GM12864 (cell line): ENCODE results near the gene ASB13.
A peak's percentile ranks its signal among the peaks of the same experiment; 100 is the strongest.

Experiments used
- DNase-seq: peaks from one replicate; pipeline ENCODE4 v3.0.0-alpha.2; 2011; ENCODE audit warnings: low read depth
- H3K4me3 ChIP-seq: 2 replicates; pipeline ENCODE4 v1.5.1; 2011; ENCODE audit warnings: mild to moderate bottlenecking, low read depth, low read length, control low read depth
- TF ChIP-seq, protein P1 (sequence below): IDR thresholded peaks from 2 replicates; pipeline ENCODE4 v1.5.1; 2011; ENCODE audit warnings: low read depth, mild to moderate bottlenecking, moderate library complexity, low read length, control low read depth, inconsistent platforms; ENCODE audit errors: missing control alignments

The ASB13 gene

DNA sequence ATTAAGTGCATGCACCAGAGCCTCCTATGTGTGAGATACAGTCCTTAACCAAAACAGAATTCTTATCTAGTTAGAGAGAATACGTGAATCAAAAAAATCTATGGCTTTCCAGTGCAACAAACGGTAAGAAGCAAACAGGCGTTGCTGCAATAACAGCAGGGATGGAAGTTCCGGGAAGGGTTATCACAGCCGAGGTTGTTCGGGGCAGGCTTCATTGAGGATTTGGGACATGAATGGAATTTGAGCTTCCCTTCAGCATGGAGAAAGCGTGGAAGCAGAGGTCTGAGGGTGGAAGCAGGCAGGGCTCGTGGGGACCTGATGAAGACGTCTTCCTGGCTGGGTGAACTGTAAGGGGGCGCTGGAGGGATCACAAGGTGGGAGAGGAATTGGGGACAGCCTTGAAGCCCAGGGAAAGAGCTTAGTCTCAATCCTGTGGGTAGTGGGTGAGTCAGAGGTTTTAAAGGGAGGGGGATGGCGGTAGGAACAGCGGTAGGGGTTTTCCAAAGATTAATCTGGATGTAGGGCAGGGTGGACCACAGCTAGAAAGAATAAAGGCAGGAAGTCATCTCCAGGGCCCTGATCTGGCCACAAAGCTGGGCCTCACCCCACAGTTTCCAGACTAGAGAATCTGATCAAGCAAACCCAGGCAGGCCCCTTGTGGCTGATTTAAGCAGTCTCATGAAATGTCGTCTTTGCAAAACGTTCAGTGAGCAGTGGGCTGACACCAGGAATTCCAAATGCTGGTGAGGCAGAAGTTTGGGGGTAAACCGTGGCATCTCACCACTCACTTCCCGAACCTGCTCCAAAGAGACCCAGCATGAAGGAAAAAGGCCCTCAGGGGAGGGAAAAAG is 76.5 kb downstream of the ASB13 start:
- TF ChIP-seq, protein P1, sequence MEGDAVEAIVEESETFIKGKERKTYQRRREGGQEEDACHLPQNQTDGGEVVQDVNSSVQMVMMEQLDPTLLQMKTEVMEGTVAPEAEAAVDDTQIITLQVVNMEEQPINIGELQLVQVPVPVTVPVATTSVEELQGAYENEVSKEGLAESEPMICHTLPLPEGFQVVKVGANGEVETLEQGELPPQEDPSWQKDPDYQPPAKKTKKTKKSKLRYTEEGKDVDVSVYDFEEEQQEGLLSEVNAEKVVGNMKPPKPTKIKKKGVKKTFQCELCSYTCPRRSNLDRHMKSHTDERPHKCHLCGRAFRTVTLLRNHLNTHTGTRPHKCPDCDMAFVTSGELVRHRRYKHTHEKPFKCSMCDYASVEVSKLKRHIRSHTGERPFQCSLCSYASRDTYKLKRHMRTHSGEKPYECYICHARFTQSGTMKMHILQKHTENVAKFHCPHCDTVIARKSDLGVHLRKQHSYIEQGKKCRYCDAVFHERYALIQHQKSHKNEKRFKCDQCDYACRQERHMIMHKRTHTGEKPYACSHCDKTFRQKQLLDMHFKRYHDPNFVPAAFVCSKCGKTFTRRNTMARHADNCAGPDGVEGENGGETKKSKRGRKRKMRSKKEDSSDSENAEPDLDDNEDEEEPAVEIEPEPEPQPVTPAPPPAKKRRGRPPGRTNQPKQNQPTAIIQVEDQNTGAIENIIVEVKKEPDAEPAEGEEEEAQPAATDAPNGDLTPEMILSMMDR = peak; percentile 15
- DNase-seq = no peak
- no peak overlapping the region for H3K4me3 ChIP-seq

DNA sequence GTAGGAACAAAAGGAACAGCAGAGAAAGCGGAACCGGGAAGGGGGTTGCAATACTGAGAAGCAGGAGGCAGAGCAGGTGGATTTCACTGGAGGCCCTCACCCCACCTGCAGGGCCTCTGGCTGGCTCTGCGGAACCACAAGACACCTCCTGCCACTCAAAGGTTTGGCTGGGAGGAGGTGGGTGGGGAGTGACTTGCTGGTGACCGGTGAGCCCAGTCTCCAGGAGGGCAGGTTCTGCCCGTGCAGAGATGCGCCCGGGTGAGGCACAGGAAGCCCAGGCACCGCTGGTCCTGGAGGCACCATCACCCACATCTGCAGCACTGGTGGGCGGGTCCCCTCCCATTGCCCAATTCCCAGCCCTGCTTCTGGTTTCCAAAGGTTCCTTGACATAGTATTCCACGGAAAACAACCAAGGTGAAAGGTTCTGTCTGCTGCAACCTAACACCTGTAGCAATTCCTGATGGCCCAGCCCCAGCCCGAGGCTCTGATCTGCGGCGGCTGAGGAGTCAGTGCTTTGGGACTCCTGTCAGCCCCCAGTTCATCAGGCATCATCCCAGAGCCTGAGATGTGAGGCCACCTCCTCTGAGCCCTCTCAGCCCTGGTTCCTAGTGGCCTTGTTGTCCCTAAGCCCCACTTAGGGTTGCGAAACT is 77.3 kb downstream of the ASB13 start:
- TF ChIP-seq, protein P1 = no peak
- H3K4me3 ChIP-seq = no peak overlapping the region
- no peak for DNase-seq
